ENCODE data around the gene KCTD4.
"Not testable (repeated sequence)": the region's sequence is repeated elsewhere in the genome, so short reads cannot be mapped to it uniquely, and the experiment has no call there.

GRCh38 chr13:45189077-45189476, 11.8 kb downstream of the KCTD4 start:
- TF ChIP-seq EZH2 (IDR thresholded peaks at IDR 0.05; ENCODE audit: low read depth); CTCF (conservative IDR thresholded peaks at IDR 0.05): not testable (repeated sequence)

Measured in PC-9 (cell line).